IMR-90 (cell line): ENCODE results near the gene ATG5. TPM values are rescaled to one million over a fixed set of nuclear protein-coding genes. Genes with fewer than 3 reads are reported as not detected.

Source experiments
- ATAC-seq: fragments of 200-7000 bp; cut with Tn5 transposase; 2 replicates; pipeline ENCODE4 v1.9.1; 2020; ENCODE audit warnings: low read depth, mild to moderate bottlenecking, moderate library complexity
- BruUV-seq: library from RNA; stranded (reverse); fragments of 400-500 nt; replicated peaks from 2 replicates; lab custom pipeline; 2021; lab: Mats Ljungman, UMichigan
- CTCF ChIA-PET: fragments of 300-600 bp; formaldehyde crosslinking; extraction: SDS; loops from one replicate; lab custom pipeline; 2021; ENCODE audit warnings: antibody characterized with exemption; lab: Yijun Ruan, JAX
- POLR2A ChIA-PET: fragments of 300-600 bp; sonication (Branson Sonifier 250); formaldehyde crosslinking; loops from one replicate; lab custom pipeline; 2022; ENCODE audit warnings: antibody characterized with exemption; ENCODE audit not compliant: unreplicated experiment; lab: Charles Lee
- DNase-seq: peaks from one replicate; pipeline ENCODE4 v3.0.0; 2013
- H2AFZ ChIP-seq: replicated peaks from 2 replicates; pipeline ENCODE3; 2013; ENCODE audit warnings: low read length, mild to moderate bottlenecking; ENCODE audit not compliant: poor library complexity
- H2AK5ac ChIP-seq: 2 replicates; pipeline ENCODE4 v1.6.1; 2013; ENCODE audit warnings: low read depth, low read length, inconsistent platforms
- H2AK9ac ChIP-seq: replicated peaks from 2 replicates; pipeline ENCODE3; 2013; ENCODE audit warnings: mild to moderate bottlenecking, low read depth, low read length, moderate library complexity; ENCODE audit not compliant: poor library complexity
- H2BK120ac ChIP-seq: 2 replicates; pipeline ENCODE4 v1.6.1; 2013; ENCODE audit warnings: low read depth, low read length, inconsistent platforms
- H2BK15ac ChIP-seq: 3 replicates; pipeline ENCODE4 v1.6.1; 2013; ENCODE audit warnings: low read depth, low read length, inconsistent platforms
- H2BK20ac ChIP-seq: 2 replicates; pipeline ENCODE4 v1.6.1; 2013; ENCODE audit warnings: low read depth, mild to moderate bottlenecking, inconsistent platforms, low read length, moderate library complexity
- H2BK5ac ChIP-seq: 2 replicates; pipeline ENCODE4 v1.6.1; 2013; ENCODE audit warnings: mild to moderate bottlenecking, low read depth, low read length, inconsistent platforms; ENCODE audit not compliant: poor library complexity, severe bottlenecking
- H3K14ac ChIP-seq: replicated peaks from 2 replicates; pipeline ENCODE4 v1.6.1; 2013; ENCODE audit warnings: low read depth, low read length, inconsistent platforms
- H3K18ac ChIP-seq: 2 replicates; pipeline ENCODE4 v1.6.1; 2013; ENCODE audit warnings: low read depth, low read length, control low read depth
- H3K23ac ChIP-seq: 2 replicates; pipeline ENCODE4 v1.6.1; 2013; ENCODE audit warnings: low read depth, low read length, inconsistent platforms
- H3K27ac ChIP-seq: 2 replicates; pipeline ENCODE4 v1.5.1; 2013; ENCODE audit warnings: mild to moderate bottlenecking, control low read depth, low read length; ENCODE audit not compliant: insufficient read depth
- H3K27me3 ChIP-seq: 2 replicates; pipeline ENCODE4 v1.6.1; 2013; ENCODE audit warnings: low read length; ENCODE audit not compliant: control insufficient read depth, insufficient read depth
- H3K36me3 ChIP-seq: 2 replicates; pipeline ENCODE4 v1.6.1; 2013; ENCODE audit warnings: low read length, mixed read lengths; ENCODE audit not compliant: control insufficient read depth, insufficient read depth
- H3K4ac ChIP-seq: 2 replicates; pipeline ENCODE4 v1.6.1; 2013; ENCODE audit warnings: low read depth, low read length, inconsistent platforms
- H3K4me1 ChIP-seq: 2 replicates; pipeline ENCODE4 v1.6.1; 2013; ENCODE audit warnings: low read length, mixed read lengths; ENCODE audit not compliant: control insufficient read depth, insufficient read depth
- H3K4me2 ChIP-seq: 2 replicates; pipeline ENCODE4 v1.6.1; 2013; ENCODE audit warnings: low read depth, mild to moderate bottlenecking, control low read depth, low read length, moderate library complexity
- H3K4me3 ChIP-seq: 2 replicates; pipeline ENCODE4 v1.5.1; 2013; ENCODE audit warnings: low read depth, mild to moderate bottlenecking, control low read depth, low read length, moderate library complexity; ENCODE audit not compliant: insufficient read depth
- H3K56ac ChIP-seq: 2 replicates; pipeline ENCODE4 v1.6.1; 2013; ENCODE audit warnings: low read length, inconsistent platforms; ENCODE audit not compliant: insufficient read depth; ENCODE audit errors: extremely low read depth
- H3K79me1 ChIP-seq, 2 experiments: 2 replicates each; pipeline ENCODE4 v1.6.1; 2013; ENCODE audit warnings: low read length in 2 of 2, inconsistent platforms in 1 of 2, low read depth in 1 of 2
- H3K9ac ChIP-seq: 2 replicates; pipeline ENCODE4 v1.6.1; 2013; ENCODE audit warnings: low read depth, low read length, control low read depth
- H3K9me1 ChIP-seq: 2 replicates; pipeline ENCODE4 v1.6.1; 2013; ENCODE audit warnings: low read length, inconsistent platforms; ENCODE audit not compliant: insufficient read depth
- H3K9me3 ChIP-seq: 2 replicates; pipeline ENCODE4 v1.6.1; 2013; ENCODE audit warnings: low read length; ENCODE audit not compliant: control insufficient read depth, insufficient read depth
- H4K20me1 ChIP-seq: 2 replicates; pipeline ENCODE4 v1.6.1; 2013; ENCODE audit warnings: low read length, inconsistent platforms; ENCODE audit not compliant: insufficient read depth
- H4K5ac ChIP-seq: 2 replicates; pipeline ENCODE4 v1.6.1; 2013; ENCODE audit warnings: mild to moderate bottlenecking, low read depth, low read length, control low read depth
- H4K8ac ChIP-seq, 2 experiments: 2 replicates each; pipeline ENCODE4 v1.6.1; 2013; ENCODE audit warnings: low read depth in 2 of 2, low read length in 2 of 2, control low read depth in 1 of 2, inconsistent platforms in 1 of 2
- H4K91ac ChIP-seq: 2 replicates; pipeline ENCODE4 v1.6.1; 2013; ENCODE audit warnings: low read depth, low read length, inconsistent platforms; ENCODE audit not compliant: insufficient read depth
- MAFK ChIP-seq: IDR thresholded peaks from 2 replicates; pipeline ENCODE4 v1.6.1; 2012; ENCODE audit warnings: low read depth, low read length, improper control_type of control experiment
- NFE2L2 ChIP-seq: fragments of 150-350 bp; IDR thresholded peaks from 2 replicates; pipeline ENCODE4 v1.6.1; 2016; ENCODE audit warnings: low read depth, mild to moderate bottlenecking, low read length
- SMC3 ChIP-seq: fragments of 150-350 bp; IDR thresholded peaks from 2 replicates; pipeline ENCODE4 v1.6.1; 2016; ENCODE audit warnings: low read depth, mild to moderate bottlenecking, antibody characterized with exemption, low read length, moderate library complexity
- WGBS, 2 experiments: methylation state at CpG; one replicate each; pipeline versions ENCODE4 v1.1.5 to v1.1.7; 2013; ENCODE audit warnings: missing lambda C conversion rate in 2 of 2; ENCODE audit not compliant: insufficient read length in 1 of 2; ENCODE audit errors: extremely low coverage in 2 of 2; 5-methylcytosine and 5-hydroxymethylcytosine counted together
- dilution Hi-C: fragments of 300-500 bp; cut with HindIII; formaldehyde crosslinking; loops from one replicate; pipeline ENCODE4 v1.14.3; 2018; ENCODE audit warnings: low sequenced_read_pairs; ENCODE audit not compliant: unreplicated experiment
- in situ Hi-C: fragments of 300-500 bp; cut with MboI; formaldehyde crosslinking; loops from 3 replicates; pipeline ENCODE4 v1.14.3; 2019; ENCODE audit warnings: low sequenced_read_pairs, inconsistent platforms, mixed read lengths
- intact Hi-C: fragments of 100-400 bp; cut with micrococcal nuclease; formaldehyde crosslinking; loops from 2 replicates; pipeline ENCODE4 v1.10.0; 2022
- polyA plus RNA-seq, 3 experiments: library from polyadenylated mRNA; depleted of rRNA; stranded (reverse); fragments of >200 nt; gene quantifications; 2 replicates each; pipeline ENCODE4 v1.2.3, GENCODE V29; 2012; ENCODE audit warnings: low replicate concordance in 1 of 3
- total RNA-seq: library from RNA; depleted of rRNA; stranded (reverse); fragments of >200 nt; gene quantifications from 2 replicates; pipeline ENCODE4 v1.2.3, GENCODE V29; 2012

The ATG5 gene
- total and polyA plus RNA-seq, 2 of the 4 experiments (the other 2 are of a cell fraction) = 13.5 to 28.0 TPM

GRCh38 chr6:106244521-106244920 is 81.0 kb downstream of the ATG5 start:
- no peak overlapping the region for H3K9ac ChIP-seq
- H3K27me3 ChIP-seq = no peaks in the 10 kb centered on the region
- H3K56ac ChIP-seq = no peak overlapping the region
- no CpG with 5 or more reads among the region's 1 CpG for WGBS, 2 experiments
- intact Hi-C loops (no loop called here), dilution Hi-C loops (no loop called here), in situ Hi-C loops (no loop called here)
- no TSS peak for BruUV-seq
- no peak overlapping the region for H2AK5ac ChIP-seq
- peaks cover 11 to 21% of the 10 kb centered on the region in 2 experiments; a peak in 3 of 4 replicates for H3K79me1 ChIP-seq
- H3K4me1 ChIP-seq = peaks cover 2% of the 10 kb centered on the region; the same call in 1 of the 2 replicates
- no peaks in the 10 kb centered on the region for H3K9me3 ChIP-seq
- H2BK120ac ChIP-seq = no peak overlapping the region
- no peak overlapping the region for H3K4me2 ChIP-seq
- no peak overlapping the region for H3K23ac ChIP-seq
- CTCF ChIA-PET = no interaction called here
- 0 out of 2 replicates have a peak, but pooled peaks cover 3% of the 10 kb centered on the region for H3K36me3 ChIP-seq
- POLR2A ChIA-PET = no interaction called here
- DNase-seq = no peak
- no peaks in the 10 kb centered on the region for H3K9me1 ChIP-seq
- H3K27ac ChIP-seq = no peak overlapping the region
- no peak overlapping the region for H3K4me3 ChIP-seq
- no peak overlapping the region for H2BK20ac ChIP-seq
- H2BK15ac ChIP-seq = no peak overlapping the region
- H2AFZ ChIP-seq = no peak overlapping the region
- H3K4ac ChIP-seq = no peak overlapping the region
- no peak overlapping the region for H3K14ac ChIP-seq
- H2BK5ac ChIP-seq = no peak overlapping the region
- TF ChIP-seq SMC3 = no peak
- no peak for TF ChIP-seq MAFK
- TF ChIP-seq NFE2L2 = no peak
- H4K91ac ChIP-seq = no peak overlapping the region
- no peak overlapping the region for H3K18ac ChIP-seq
- H2AK9ac ChIP-seq = no peak overlapping the region
- H4K5ac ChIP-seq = no peak overlapping the region
- H4K20me1 ChIP-seq = no peaks in the 10 kb centered on the region
- no peak overlapping the region for H4K8ac ChIP-seq
- ATAC-seq = no peak
